Spleen (tissue), 7 donors: ENCODE data around the gene DNAJC17.

Experiments used
- CTCF ChIP-seq, 11 experiments: fragments of 200-600 bp in 7 of 11; fragments of 450-650 bp in 4 of 11; sonication (generic) in 4 of 11; IDR thresholded peaks in 8 of 11; conservative IDR thresholded peaks in 3 of 11; 1 replicate in 7 of 11; 2 replicates in 4 of 11; pipeline versions ENCODE4 v1.4.0 to v1.8.0; 2016 to 2021; ENCODE audit warnings: antibody characterized with exemption in 11 of 11, inconsistent platforms in 4 of 11, mild to moderate bottlenecking in 1 of 11
- POLR2A ChIP-seq, 3 donors: fragments of 450-650 bp; IDR thresholded peaks; one replicate each; pipeline ENCODE4 v1.5.1; 2017; ENCODE audit warnings: antibody characterized with exemption in 3 of 3, mild to moderate bottlenecking in 1 of 3
- POLR2AphosphoS5 ChIP-seq, 3 donors: sonication (generic); formaldehyde crosslinking; IDR thresholded peaks; one replicate each; pipeline ENCODE4 v1.5.1; 2017; ENCODE audit warnings: antibody characterized with exemption in 3 of 3
- donor health status: DM: no; HTN: no; CAD: no; lungs with moderate emphysema.
- donor health status: DM: no; HTN: no; CAD: no.
- donor health status: DM: no; HTN: no; CAD: no.

GRCh38 chr15:40768521-40769273 is 38.6 kb downstream of the DNAJC17 start:
- TF ChIP-seq CTCF (IDR thresholded peaks at IDR 0.05 in 8 of 11, conservative IDR thresholded peaks at IDR 0.05 in 3 of 11) = no peak
- TF ChIP-seq POLR2AphosphoS5 (IDR thresholded peaks at IDR 0.05) = no peak
- no peak for TF ChIP-seq POLR2A (IDR thresholded peaks at IDR 0.05)
